IMR-90 (cell line): ENCODE data around the gene FANK1.
"Not testable (repeated sequence)": the region's sequence is repeated elsewhere in the genome, so short reads cannot be mapped to it uniquely, and the experiment has no call there.

ENCODE experiments used
- CEBPB ChIP-seq: IDR thresholded peaks from 2 replicates; pipeline ENCODE4 v1.6.1; 2012; ENCODE audit warnings: low read depth, low read length, improper control_type of control experiment
- RAD21 ChIP-seq: IDR thresholded peaks from 2 replicates; pipeline ENCODE4 v1.6.1; 2012; ENCODE audit warnings: low read length, improper control_type of control experiment
- TF ChIP-seq, protein P1 (sequence below): conservative IDR thresholded peaks from 2 replicates; pipeline ENCODE4 v1.5.1; 2012; ENCODE audit warnings: mild to moderate bottlenecking, low read depth, low read length, improper control_type of control experiment
- TF ChIP-seq, protein P2 (sequence below): fragments of 150-350 bp; IDR thresholded peaks from 2 replicates; pipeline ENCODE4 v1.6.1; 2016; ENCODE audit warnings: low read depth, mild to moderate bottlenecking, low read length, moderate library complexity, borderline replicate concordance

DNA sequence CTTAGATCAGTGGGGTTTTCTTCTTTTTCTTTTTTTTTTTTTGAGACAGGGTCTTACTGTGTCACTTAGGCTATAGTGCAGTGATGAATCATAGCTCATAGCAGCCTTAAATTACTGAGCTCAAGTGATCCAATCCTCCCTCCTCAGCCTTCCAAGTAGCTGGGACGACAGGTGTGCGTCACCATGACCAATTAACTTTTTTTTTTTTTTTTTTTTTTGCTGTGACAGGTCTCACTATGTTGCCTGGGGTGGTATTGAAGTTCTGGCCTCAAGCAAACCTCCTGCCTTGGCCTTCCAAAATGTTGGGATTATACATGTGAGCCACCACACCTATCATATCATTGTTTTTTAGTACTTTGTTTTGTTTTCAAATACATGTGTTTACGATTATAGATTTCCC is 13.1 kb downstream of the FANK1 start:
- TF ChIP-seq, protein P1, sequence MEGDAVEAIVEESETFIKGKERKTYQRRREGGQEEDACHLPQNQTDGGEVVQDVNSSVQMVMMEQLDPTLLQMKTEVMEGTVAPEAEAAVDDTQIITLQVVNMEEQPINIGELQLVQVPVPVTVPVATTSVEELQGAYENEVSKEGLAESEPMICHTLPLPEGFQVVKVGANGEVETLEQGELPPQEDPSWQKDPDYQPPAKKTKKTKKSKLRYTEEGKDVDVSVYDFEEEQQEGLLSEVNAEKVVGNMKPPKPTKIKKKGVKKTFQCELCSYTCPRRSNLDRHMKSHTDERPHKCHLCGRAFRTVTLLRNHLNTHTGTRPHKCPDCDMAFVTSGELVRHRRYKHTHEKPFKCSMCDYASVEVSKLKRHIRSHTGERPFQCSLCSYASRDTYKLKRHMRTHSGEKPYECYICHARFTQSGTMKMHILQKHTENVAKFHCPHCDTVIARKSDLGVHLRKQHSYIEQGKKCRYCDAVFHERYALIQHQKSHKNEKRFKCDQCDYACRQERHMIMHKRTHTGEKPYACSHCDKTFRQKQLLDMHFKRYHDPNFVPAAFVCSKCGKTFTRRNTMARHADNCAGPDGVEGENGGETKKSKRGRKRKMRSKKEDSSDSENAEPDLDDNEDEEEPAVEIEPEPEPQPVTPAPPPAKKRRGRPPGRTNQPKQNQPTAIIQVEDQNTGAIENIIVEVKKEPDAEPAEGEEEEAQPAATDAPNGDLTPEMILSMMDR = not testable (repeated sequence)
- not testable (repeated sequence) for TF ChIP-seq CEBPB, RAD21
- TF ChIP-seq, protein P2, sequence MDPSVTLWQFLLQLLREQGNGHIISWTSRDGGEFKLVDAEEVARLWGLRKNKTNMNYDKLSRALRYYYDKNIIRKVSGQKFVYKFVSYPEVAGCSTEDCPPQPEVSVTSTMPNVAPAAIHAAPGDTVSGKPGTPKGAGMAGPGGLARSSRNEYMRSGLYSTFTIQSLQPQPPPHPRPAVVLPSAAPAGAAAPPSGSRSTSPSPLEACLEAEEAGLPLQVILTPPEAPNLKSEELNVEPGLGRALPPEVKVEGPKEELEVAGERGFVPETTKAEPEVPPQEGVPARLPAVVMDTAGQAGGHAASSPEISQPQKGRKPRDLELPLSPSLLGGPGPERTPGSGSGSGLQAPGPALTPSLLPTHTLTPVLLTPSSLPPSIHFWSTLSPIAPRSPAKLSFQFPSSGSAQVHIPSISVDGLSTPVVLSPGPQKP = not testable (repeated sequence)
